Panc1 (cell line): ENCODE results near the gene TMEM151A. TPM values are rescaled to one million over a fixed set of nuclear protein-coding genes. Genes with fewer than 3 reads are reported as not detected.

ENCODE experiments used
- ATAC-seq: fragments of 200-7000 bp; cut with Tn5 transposase; 2 replicates; pipeline ENCODE4 v1.9.1; 2020; ENCODE audit warnings: mild to moderate bottlenecking, moderate library complexity
- BruUV-seq: library from RNA; stranded (reverse); fragments of 400-500 nt; replicated peaks from 2 replicates; lab custom pipeline; 2021; lab: Mats Ljungman, UMichigan
- CTCF ChIA-PET: fragments of 300-600 bp; sonication (Branson Sonifier 250); formaldehyde crosslinking; loops from one replicate; lab custom pipeline; 2022; ENCODE audit warnings: antibody characterized with exemption; lab: Charles Lee
- POLR2A ChIA-PET: fragments of 300-600 bp; sonication (Branson Sonifier 250); formaldehyde crosslinking; loops from one replicate; lab custom pipeline; 2022; ENCODE audit warnings: antibody characterized with exemption; lab: Charles Lee
- DNase-seq: peaks from one replicate; pipeline ENCODE4 v3.0.0-alpha.2; 2010; ENCODE audit warnings: low read depth, low spot score
- H3K27ac ChIP-seq: 2 replicates; pipeline ENCODE4 v1.5.1; 2011; ENCODE audit warnings: mild to moderate bottlenecking, low read length, inconsistent platforms
- H3K27me3 ChIP-seq: fragments of 200-500 bp; sonication (Bioruptor generic); 2 replicates; pipeline ENCODE4 v1.6.0; 2014; ENCODE audit warnings: low read length, inconsistent platforms; ENCODE audit not compliant: control insufficient read depth, insufficient read depth
- H3K36me3 ChIP-seq: fragments of 200-500 bp; sonication (Bioruptor generic); 2 replicates; pipeline ENCODE4 v1.5.1; 2014; ENCODE audit warnings: inconsistent platforms, mild to moderate bottlenecking, low read length, moderate library complexity; ENCODE audit not compliant: control insufficient read depth, insufficient read depth
- H3K4me1 ChIP-seq: 2 replicates; pipeline ENCODE4 v1.5.1; 2011; ENCODE audit warnings: inconsistent platforms, mild to moderate bottlenecking, low read length, moderate library complexity; ENCODE audit not compliant: control insufficient read depth, insufficient read depth
- H3K4me3 ChIP-seq, 2 experiments: 2 replicates each; pipeline ENCODE4 v1.5.1; 2011 to 2012; ENCODE audit warnings: low read depth in 2 of 2, low read length in 2 of 2, mild to moderate bottlenecking in 2 of 2, inconsistent platforms in 1 of 2, moderate library complexity in 1 of 2
- H3K9me3 ChIP-seq: fragments of 200-500 bp; sonication (Bioruptor generic); 2 replicates; pipeline ENCODE4 v1.5.1; 2014; ENCODE audit warnings: low read depth, mild to moderate bottlenecking, inconsistent platforms, low read length, moderate library complexity; ENCODE audit not compliant: control insufficient read depth, insufficient read depth
- POLR2AphosphoS5 ChIP-seq: IDR thresholded peaks from 2 replicates; pipeline ENCODE4 v1.6.1; 2012; ENCODE audit warnings: mild to moderate bottlenecking, low read depth, low read length, moderate library complexity
- SIN3A ChIP-seq: IDR thresholded peaks from 2 replicates; pipeline ENCODE4 v1.6.1; 2012; ENCODE audit warnings: low read depth, mild to moderate bottlenecking, low read length, moderate library complexity, borderline replicate concordance; ENCODE audit not compliant: insufficient read depth
- TCF7L2 ChIP-seq: IDR thresholded peaks from 2 replicates; pipeline ENCODE4 v1.6.1; 2011; ENCODE audit warnings: mild to moderate bottlenecking, low read depth, low read length, inconsistent platforms
- in situ Hi-C: cut with HindIII; loops from 2 replicates; pipeline ENCODE4 v1.10.0; 2016; ENCODE audit warnings: low sequenced_read_pairs, low pct_unique_long_range_greater_than_20kb
- intact Hi-C: fragments of 100-400 bp; cut with micrococcal nuclease; formaldehyde crosslinking; loops from one replicate; pipeline ENCODE4 v1.10.0; 2022; ENCODE audit not compliant: unreplicated experiment
- total RNA-seq: library from RNA; stranded (reverse); gene quantifications from one replicate; pipeline ENCODE4 v1.2.1, GENCODE V29; 2021; ENCODE audit not compliant: unreplicated experiment
- TF ChIP-seq, protein P1 (sequence below): fragments of 450-650 bp; IDR thresholded peaks from 2 replicates; pipeline ENCODE4 v1.5.1; 2017; ENCODE audit warnings: mild to moderate bottlenecking
- TF ChIP-seq, protein P2 (sequence below), 2 experiments: IDR thresholded peaks; 2 replicates each; pipeline ENCODE4 v1.6.1; 2011 to 2012; ENCODE audit warnings: low read depth in 2 of 2, control low read depth in 1 of 2, low read length in 1 of 2, mild to moderate bottlenecking in 1 of 2, moderate library complexity in 1 of 2; ENCODE audit not compliant: insufficient read depth in 1 of 2

Gene TMEM151A
- total RNA-seq, 1 experiment from 2014 or later: 11.0 TPM

DNA sequence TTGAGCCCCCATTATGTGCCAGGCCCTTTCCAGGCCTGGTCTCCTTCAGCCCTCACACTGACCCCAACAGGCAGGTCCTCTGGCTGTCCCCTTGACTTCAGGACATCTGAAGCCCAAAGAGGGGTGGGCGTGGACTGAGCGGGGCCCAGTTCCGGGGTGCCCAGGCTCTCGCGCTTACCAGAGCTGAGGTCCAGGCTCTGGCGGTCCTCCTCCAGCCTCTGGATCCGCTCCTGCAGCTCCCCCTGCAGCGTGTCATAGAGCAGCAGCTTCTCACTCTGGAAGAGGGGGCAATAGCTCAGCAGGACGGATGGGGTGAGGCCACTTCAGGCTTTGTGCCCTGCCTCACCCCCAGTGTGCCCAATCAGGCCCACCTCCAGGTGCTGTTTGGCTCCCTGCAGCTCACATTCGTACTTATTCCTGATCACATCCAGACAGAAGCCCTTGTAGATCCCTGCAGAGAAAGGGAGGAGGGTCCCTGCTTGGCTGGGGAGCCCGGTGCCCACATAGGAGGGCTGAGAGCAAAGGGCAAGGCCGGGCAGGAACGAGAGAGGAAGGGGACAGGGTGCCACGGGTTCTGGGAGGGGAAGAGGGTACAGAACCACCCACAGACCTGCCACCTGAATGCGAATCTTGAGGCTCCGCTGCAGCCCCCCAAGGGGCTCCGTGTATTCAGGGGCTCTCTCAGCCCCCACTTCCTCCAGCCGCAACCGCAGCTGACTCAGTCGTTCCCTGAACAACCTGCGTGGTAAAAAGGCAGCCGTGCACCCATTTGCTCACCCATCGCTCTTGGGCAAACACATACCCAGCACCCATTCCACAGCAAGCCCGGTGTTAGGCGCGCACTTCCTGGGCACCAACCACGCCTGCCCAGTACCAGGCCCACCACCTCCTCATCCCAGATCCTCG, 49.2 kb downstream of the TMEM151A start:
- POLR2A ChIA-PET: interaction anchor here (0.7 kb wide), 1 partner anchor 81 kb away, joined by 3 read pairs; no protein-coding TSS in a partner anchor
- Histone ChIP-seq H3K9me3 (no peaks in the 10 kb centered on the region), H3K36me3 (peaks cover 6% of the 10 kb centered on the region; the same call in 1 of the 2 replicates), H3K4me3 (no peak overlapping the region), H3K27ac (no peak overlapping the region), H3K4me1 (peaks cover 44% of the 10 kb centered on the region), H3K27me3 (no peaks in the 10 kb centered on the region)
- no peak for DNase-seq
- CTCF ChIA-PET: no interaction called here
- TF ChIP-seq POLR2AphosphoS5: no peak
- TF ChIP-seq, protein P1, sequence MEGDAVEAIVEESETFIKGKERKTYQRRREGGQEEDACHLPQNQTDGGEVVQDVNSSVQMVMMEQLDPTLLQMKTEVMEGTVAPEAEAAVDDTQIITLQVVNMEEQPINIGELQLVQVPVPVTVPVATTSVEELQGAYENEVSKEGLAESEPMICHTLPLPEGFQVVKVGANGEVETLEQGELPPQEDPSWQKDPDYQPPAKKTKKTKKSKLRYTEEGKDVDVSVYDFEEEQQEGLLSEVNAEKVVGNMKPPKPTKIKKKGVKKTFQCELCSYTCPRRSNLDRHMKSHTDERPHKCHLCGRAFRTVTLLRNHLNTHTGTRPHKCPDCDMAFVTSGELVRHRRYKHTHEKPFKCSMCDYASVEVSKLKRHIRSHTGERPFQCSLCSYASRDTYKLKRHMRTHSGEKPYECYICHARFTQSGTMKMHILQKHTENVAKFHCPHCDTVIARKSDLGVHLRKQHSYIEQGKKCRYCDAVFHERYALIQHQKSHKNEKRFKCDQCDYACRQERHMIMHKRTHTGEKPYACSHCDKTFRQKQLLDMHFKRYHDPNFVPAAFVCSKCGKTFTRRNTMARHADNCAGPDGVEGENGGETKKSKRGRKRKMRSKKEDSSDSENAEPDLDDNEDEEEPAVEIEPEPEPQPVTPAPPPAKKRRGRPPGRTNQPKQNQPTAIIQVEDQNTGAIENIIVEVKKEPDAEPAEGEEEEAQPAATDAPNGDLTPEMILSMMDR: no peak
- no peak for TF ChIP-seq TCF7L2
- TF ChIP-seq, protein P2, sequence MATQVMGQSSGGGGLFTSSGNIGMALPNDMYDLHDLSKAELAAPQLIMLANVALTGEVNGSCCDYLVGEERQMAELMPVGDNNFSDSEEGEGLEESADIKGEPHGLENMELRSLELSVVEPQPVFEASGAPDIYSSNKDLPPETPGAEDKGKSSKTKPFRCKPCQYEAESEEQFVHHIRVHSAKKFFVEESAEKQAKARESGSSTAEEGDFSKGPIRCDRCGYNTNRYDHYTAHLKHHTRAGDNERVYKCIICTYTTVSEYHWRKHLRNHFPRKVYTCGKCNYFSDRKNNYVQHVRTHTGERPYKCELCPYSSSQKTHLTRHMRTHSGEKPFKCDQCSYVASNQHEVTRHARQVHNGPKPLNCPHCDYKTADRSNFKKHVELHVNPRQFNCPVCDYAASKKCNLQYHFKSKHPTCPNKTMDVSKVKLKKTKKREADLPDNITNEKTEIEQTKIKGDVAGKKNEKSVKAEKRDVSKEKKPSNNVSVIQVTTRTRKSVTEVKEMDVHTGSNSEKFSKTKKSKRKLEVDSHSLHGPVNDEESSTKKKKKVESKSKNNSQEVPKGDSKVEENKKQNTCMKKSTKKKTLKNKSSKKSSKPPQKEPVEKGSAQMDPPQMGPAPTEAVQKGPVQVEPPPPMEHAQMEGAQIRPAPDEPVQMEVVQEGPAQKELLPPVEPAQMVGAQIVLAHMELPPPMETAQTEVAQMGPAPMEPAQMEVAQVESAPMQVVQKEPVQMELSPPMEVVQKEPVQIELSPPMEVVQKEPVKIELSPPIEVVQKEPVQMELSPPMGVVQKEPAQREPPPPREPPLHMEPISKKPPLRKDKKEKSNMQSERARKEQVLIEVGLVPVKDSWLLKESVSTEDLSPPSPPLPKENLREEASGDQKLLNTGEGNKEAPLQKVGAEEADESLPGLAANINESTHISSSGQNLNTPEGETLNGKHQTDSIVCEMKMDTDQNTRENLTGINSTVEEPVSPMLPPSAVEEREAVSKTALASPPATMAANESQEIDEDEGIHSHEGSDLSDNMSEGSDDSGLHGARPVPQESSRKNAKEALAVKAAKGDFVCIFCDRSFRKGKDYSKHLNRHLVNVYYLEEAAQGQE (IDR thresholded peaks at IDR 0.05; ENCODE audit: insufficient read depth in 1 of 2, low read depth in 2 of 2, low read length in 1 of 2): no peak
- TF ChIP-seq SIN3A: no peak
- no TSS peak for BruUV-seq
- ATAC-seq: no peak
- in situ Hi-C loops: no loop called here
- intact Hi-C loops: no loop called here

DNA sequence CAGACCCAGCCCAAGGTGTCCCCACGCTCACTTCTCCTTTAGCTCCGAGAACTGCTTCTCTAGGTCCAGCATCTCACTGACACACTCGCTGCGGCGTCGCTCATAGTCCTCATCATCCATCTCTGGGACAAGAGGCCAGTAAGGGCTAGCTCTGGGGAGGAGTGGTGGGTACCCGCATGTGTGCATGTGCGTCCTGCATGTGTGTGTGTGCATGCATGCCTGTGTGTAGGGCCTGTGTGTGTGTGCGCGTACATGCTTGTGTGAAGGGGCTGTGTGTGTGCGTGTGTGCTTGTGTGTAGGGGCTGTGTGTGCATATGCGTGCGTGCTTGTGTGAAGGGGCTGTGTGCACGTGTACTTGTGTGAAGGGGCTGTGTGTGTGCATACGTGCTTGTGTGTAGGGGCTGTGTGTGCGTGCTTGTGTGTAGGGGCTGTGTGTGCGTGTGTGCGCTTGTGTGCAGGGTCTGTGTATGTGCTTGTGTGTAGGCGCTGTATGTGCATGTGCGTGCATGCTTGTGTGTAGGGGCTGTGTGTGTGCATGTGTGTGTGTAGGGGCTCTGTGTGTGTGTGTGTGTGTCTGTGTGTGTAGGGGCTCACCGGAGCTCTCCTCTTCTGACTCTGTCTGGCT, 49.9 kb downstream of the TMEM151A start:
- no peak overlapping the region for H3K27ac ChIP-seq
- H3K36me3 ChIP-seq: peaks cover 6% of the 10 kb centered on the region; the same call in 1 of the 2 replicates
- ChIA-PET CTCF (no interaction called here), POLR2A (interaction anchor here (1.5 kb wide), 1 partner anchor 52 kb away, joined by 9 read pairs; the partner anchor contains the start of gene YIF1A)
- no TSS peak for BruUV-seq
- no peaks in the 10 kb centered on the region for H3K9me3 ChIP-seq
- in situ Hi-C loops: no loop called here
- ATAC-seq (no peak), DNase-seq (no peak)
- no peaks in the 10 kb centered on the region for H3K27me3 ChIP-seq
- intact Hi-C loops: no loop called here
- TF ChIP-seq POLR2AphosphoS5 (no peak), SIN3A (no peak)
- H3K4me3 ChIP-seq: no peak overlapping the region
- H3K4me1 ChIP-seq: peaks cover 48% of the 10 kb centered on the region
